Esophagus squamous epithelium (tissue), 5 donors: ENCODE data around the gene ATG3. TPM values are rescaled to one million over a fixed set of nuclear protein-coding genes. Genes with fewer than 3 reads are reported as not detected.

Experiments
- DNase-seq: peaks from one replicate; lab custom pipeline; 2025; lab: John Stamatoyannopoulos, UW
- H3K27ac ChIP-seq, 4 donors: fragments of 200-600 bp; sonication (generic); one replicate each; pipeline ENCODE4 v1.5.1; 2016 to 2019; ENCODE audit warnings: mild to moderate bottlenecking in 1 of 4
- H3K27me3 ChIP-seq, 4 donors: fragments of 200-600 bp; sonication (generic); 1 replicate in 3 of 4; 2 replicates in 1 of 4; pipeline versions ENCODE4 v1.5.1 to v1.6.0; 2017 to 2021; ENCODE audit warnings: antibody characterized with exemption in 1 of 4
- H3K36me3 ChIP-seq, 3 donors: fragments of 200-600 bp; sonication (generic); one replicate each; pipeline ENCODE4 v1.5.1; 2016 to 2019
- H3K4me1 ChIP-seq, 3 donors: fragments of 200-600 bp; sonication (generic); one replicate each; pipeline ENCODE4 v1.5.1; 2017 to 2019
- H3K4me3 ChIP-seq, 4 donors: fragments of 200-600 bp; sonication (generic); 1 replicate in 3 of 4; 2 replicates in 1 of 4; pipeline ENCODE4 v1.5.1; 2016 to 2019; ENCODE audit warnings: mild to moderate bottlenecking in 2 of 4, moderate library complexity in 1 of 4
- H3K9me3 ChIP-seq, 3 donors: fragments of 200-600 bp; sonication (generic); one replicate each; pipeline ENCODE4 v1.5.1; 2016 to 2019
- CTCF ChIP-seq, 6 experiments: fragments of 450-650 bp in 4 of 6; fragments of 200-600 bp in 2 of 6; sonication (generic) in 2 of 6; IDR thresholded peaks; one replicate each; pipeline ENCODE4 v1.5.1; 2016 to 2019; ENCODE audit warnings: antibody characterized with exemption in 6 of 6, mild to moderate bottlenecking in 4 of 6, moderate library complexity in 4 of 6
- POLR2A ChIP-seq, 4 donors: fragments of 450-650 bp; IDR thresholded peaks; one replicate each; pipeline ENCODE4 v1.6.1; 2017; ENCODE audit warnings: antibody characterized with exemption in 4 of 4, mild to moderate bottlenecking in 4 of 4, moderate library complexity in 3 of 4
- WGBS, 2 donors: methylation state at CpG; one replicate each; pipeline ENCODE4 v1.1.5; 2018; 5-methylcytosine and 5-hydroxymethylcytosine counted together
- intact Hi-C: fragments of 100-400 bp; cut with DNase I; formaldehyde crosslinking; loops from one replicate; pipeline ENCODE4 v1.15.0; 2022
- total RNA-seq, 4 donors: library from RNA; depleted of rRNA; stranded (reverse); fragments of >200 nt; gene quantifications; one replicate each; pipeline ENCODE4 v1.1.0, GENCODE V29; 2016
- donor health status: DM: yes; HTN: yes; CAD: no.

ATG3 gene
- total RNA-seq, 4 donors from 2014 or later = 48.3 to 58.6 (median 51.3) TPM

GRCh38 chr3:112504123-112504522 lies 57.6 kb downstream of the ATG3 start:
- no peak for DNase-seq
- TF ChIP-seq POLR2A (IDR thresholded peaks at IDR 0.05) (no peak), CTCF (IDR thresholded peaks at IDR 0.05) (no peak)
- H3K27ac ChIP-seq = no peak overlapping the region
- no peaks in the 10 kb centered on the region for H3K4me1 ChIP-seq
- WGBS, 2 donors = 74 to 79% methylated on average over 3 of the region's 3 CpGs
- H3K36me3 ChIP-seq = no peaks in the 10 kb centered on the region
- intact Hi-C loops = no loop called here
- H3K9me3 ChIP-seq = no peaks in the 10 kb centered on the region
- H3K4me3 ChIP-seq = no peak overlapping the region
- H3K27me3 ChIP-seq = no peaks in the 10 kb centered on the region

GRCh38 chr3:112503304-112503972 lies 58.3 kb downstream of the ATG3 start:
- intact Hi-C loops = no loop called here
- Histone ChIP-seq H3K9me3 (no peaks in the 10 kb centered on the region), H3K27me3 (no peaks in the 10 kb centered on the region), H3K4me1 (no peaks in the 10 kb centered on the region), H3K27ac (no peak overlapping the region), H3K4me3 (no peak overlapping the region), H3K36me3 (no peaks in the 10 kb centered on the region)
- TF ChIP-seq CTCF (IDR thresholded peaks at IDR 0.05) (no peak), POLR2A (IDR thresholded peaks at IDR 0.05) (no peak)
- no peak for DNase-seq
- WGBS, 2 donors = 89 to 100% methylated on average over 4 of the region's 4 CpGs

GRCh38 chr3:112500621-112501020 lies 61.1 kb downstream of the ATG3 start:
- DNase-seq = no peak
- no peaks in the 10 kb centered on the region for H3K4me1 ChIP-seq
- no peak for TF ChIP-seq CTCF (IDR thresholded peaks at IDR 0.05)
- TF ChIP-seq POLR2A (IDR thresholded peaks at IDR 0.05) = no peak
- H3K9me3 ChIP-seq = no peaks in the 10 kb centered on the region
- no peak overlapping the region for H3K27ac ChIP-seq
- no peak overlapping the region for H3K4me3 ChIP-seq
- H3K36me3 ChIP-seq = no peaks in the 10 kb centered on the region
- 74 to 91% methylated on average over 2 of the region's 2 CpGs for WGBS, 2 donors
- intact Hi-C loops = no loop called here
- no peaks in the 10 kb centered on the region for H3K27me3 ChIP-seq

GRCh38 chr3:112498914-112499711 lies 62.6 kb downstream of the ATG3 start, which contains the start of gene BTLA:
BTLA (minus strand) TSS chr3:112499472; CDS start chr3:112499358, 114 bp downstream.
- no peak for TF ChIP-seq CTCF (IDR thresholded peaks at IDR 0.05)
- TF ChIP-seq POLR2A (IDR thresholded peaks at IDR 0.05) = no peak
- H3K27me3 ChIP-seq = no peaks in the 10 kb centered on the region
- no peaks in the 10 kb centered on the region for H3K4me1 ChIP-seq
- H3K9me3 ChIP-seq = no peaks in the 10 kb centered on the region
- intact Hi-C loops = no loop called here
- 74 to 81% methylated on average over 12 of the region's 12 CpGs for WGBS, 2 donors
- peak within 1 kb of the TSS in 2 of 4 donors; percentile 21 to 40 for H3K4me3 ChIP-seq
- H3K27ac ChIP-seq = no peak within 1 kb of the TSS
- no peak for DNase-seq
- no peaks in the 10 kb centered on the region for H3K36me3 ChIP-seq
